ENCODE results near the gene KLC3.

DNA sequence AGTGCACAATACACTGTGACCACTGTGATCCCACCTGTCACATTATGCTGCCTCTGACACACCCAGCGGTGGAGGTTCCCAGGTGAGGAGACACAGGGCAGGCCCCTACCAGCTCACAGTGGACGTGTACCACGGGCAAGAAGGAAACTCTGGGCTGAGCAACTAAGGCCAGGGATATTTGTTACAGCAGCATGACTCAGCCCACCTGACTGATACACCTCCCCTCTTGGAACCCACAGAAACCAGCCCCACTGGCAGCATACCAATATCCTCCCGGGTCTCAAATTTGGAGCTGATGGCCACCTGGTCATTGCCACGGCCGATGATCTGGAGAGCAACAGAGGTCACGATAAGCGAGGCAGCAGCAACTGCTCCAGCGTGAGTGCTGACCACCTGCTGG lies 14.9 kb downstream of the KLC3 start:
- TF ChIP-seq, protein P1, sequence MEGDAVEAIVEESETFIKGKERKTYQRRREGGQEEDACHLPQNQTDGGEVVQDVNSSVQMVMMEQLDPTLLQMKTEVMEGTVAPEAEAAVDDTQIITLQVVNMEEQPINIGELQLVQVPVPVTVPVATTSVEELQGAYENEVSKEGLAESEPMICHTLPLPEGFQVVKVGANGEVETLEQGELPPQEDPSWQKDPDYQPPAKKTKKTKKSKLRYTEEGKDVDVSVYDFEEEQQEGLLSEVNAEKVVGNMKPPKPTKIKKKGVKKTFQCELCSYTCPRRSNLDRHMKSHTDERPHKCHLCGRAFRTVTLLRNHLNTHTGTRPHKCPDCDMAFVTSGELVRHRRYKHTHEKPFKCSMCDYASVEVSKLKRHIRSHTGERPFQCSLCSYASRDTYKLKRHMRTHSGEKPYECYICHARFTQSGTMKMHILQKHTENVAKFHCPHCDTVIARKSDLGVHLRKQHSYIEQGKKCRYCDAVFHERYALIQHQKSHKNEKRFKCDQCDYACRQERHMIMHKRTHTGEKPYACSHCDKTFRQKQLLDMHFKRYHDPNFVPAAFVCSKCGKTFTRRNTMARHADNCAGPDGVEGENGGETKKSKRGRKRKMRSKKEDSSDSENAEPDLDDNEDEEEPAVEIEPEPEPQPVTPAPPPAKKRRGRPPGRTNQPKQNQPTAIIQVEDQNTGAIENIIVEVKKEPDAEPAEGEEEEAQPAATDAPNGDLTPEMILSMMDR (IDR thresholded peaks at IDR 0.05) = no peak
- TF ChIP-seq POLR2A (IDR thresholded peaks at IDR 0.05) = no peak
